ENCODE measurements around the gene OMP.

OMP gene

GRCh38 chr11:77108436-77108835 lies 5.8 kb downstream of the OMP start:
- H3K4me3 ChIP-seq (ENCODE audit: low read length) = no peak overlapping the region
- TF ChIP-seq CTCF (conservative IDR thresholded peaks at IDR 0.05; ENCODE audit: low read depth, low read length) = no peak
- DNase-seq (ENCODE audit: low read depth) = no peak

DNA sequence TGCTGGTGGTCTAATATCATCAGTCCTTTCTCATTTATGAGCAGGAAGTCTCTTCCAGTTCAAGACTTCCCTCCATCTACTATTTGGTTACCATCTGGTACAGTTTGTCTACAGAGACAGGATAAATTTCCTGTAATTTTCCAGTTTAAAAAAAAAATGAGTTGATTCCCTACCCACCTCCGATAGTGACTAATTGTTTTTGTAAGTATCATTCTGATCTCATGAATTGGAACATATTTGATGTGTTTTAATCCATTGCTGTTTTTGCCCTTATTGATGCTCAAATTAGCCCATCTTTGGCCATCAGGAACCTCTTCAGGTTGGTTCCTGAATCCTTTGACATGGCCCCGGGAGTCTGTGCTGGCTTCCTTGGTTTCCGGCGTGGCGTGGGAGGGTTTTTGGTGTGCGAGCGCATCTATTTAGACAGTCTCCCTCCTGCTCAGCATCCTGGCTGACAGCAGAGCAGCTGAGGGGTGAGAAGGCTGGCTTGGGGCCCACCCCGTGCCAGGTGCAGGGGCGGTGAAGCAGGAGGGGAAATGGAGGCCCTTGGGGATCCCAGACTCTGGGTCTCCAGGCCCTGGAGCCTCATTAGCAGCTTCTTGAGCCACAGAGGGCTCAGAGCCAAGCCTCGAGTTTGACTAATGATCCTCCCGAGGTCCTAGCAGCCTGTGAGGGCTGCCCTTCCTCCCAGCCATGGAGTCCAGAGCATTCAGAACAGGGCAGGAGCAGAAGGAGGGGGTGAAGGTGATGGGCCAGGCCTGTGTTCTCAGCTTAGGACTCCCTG lies 6.8 kb downstream of the OMP start:
- TF ChIP-seq CTCF (conservative IDR thresholded peaks at IDR 0.05; ENCODE audit: low read depth, low read length) = no peak
- no peak overlapping the region for H3K4me3 ChIP-seq (ENCODE audit: low read length)
- DNase-seq (ENCODE audit: low read depth) = peak; percentile 88

- no peak for TF ChIP-seq CTCF (conservative IDR thresholded peaks at IDR 0.05; ENCODE audit: low read depth, low read length)
- no peak overlapping the region for H3K4me3 ChIP-seq (ENCODE audit: low read length)
- no peak for DNase-seq (ENCODE audit: low read depth)
Measured at GRCh38 chr11:77110836-77111235, 8.2 kb downstream of the OMP start.

DNA sequence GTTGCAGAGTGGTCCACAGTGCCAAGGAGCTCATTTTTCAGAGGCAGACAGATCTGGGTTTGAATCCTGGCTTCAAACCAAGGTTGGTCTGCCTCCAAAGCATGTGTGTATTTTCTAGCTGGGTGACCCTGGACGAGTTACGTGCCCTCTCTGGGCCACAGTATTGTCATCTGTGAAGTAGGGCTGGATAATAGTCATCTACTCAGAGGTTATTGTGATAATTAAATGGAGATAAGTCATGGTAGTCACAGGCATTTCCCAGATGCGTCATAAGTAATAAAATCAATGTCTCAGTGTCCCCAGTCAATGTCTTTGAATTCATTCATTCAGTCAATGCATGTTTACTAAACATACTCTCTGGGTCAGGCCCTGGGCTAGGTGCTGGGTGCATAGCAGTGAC lies 8.6 kb downstream of the OMP start:
- no peak for DNase-seq (ENCODE audit: low read depth)
- no peak for TF ChIP-seq CTCF (conservative IDR thresholded peaks at IDR 0.05; ENCODE audit: low read depth, low read length)
- H3K4me3 ChIP-seq (ENCODE audit: low read length) = no peak overlapping the region

DNA sequence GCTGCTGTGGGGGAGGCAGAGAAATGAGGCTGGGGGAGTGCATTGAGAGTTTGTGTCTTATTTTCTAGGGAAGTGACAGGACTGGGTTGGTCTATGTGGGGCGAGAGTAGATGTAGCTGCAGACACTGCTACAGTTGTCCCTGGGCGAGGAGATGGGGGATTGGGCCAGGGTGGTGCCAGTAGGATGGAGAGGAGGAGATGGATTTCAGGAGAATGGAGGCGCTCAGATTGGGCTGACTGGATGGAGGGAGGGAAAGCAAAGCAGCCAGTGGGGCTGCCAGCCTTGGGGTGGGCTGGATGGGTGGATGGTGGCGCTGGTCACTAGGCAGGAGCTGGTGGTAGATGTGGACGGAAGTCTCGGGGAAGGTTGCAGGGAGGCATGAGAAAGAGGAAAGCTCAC lies 9.3 kb downstream of the OMP start:
- H3K4me3 ChIP-seq (ENCODE audit: low read length) = no peak overlapping the region
- no peak for DNase-seq (ENCODE audit: low read depth)
- TF ChIP-seq CTCF (conservative IDR thresholded peaks at IDR 0.05; ENCODE audit: low read depth, low read length) = no peak

GRCh38 chr11:77112641-77113381 lies 10.2 kb downstream of the OMP start:
- no peak for DNase-seq (ENCODE audit: low read depth)
- no peak for TF ChIP-seq CTCF (conservative IDR thresholded peaks at IDR 0.05; ENCODE audit: low read depth, low read length)
- no peak overlapping the region for H3K4me3 ChIP-seq (ENCODE audit: low read length)
